Neural crest cell (in vitro differentiated cells): ENCODE measurements around the gene VIT. TPM values are rescaled to one million over a fixed set of nuclear protein-coding genes. Genes with fewer than 3 reads are reported as not detected.

ENCODE experiments used
- DNase-seq: peaks from one replicate; pipeline ENCODE4 v3.0.0; 2021; ENCODE audit warnings: low read depth, mixed read lengths, low spot score
- H3K27ac Mint-ChIP-seq: one replicate; pipeline ENCODE4 v1.8.0; 2021; ENCODE audit warnings: mild to moderate bottlenecking, mixed read lengths; ENCODE audit not compliant: unreplicated experiment
- H3K27me3 Mint-ChIP-seq: 2 replicates; pipeline ENCODE4 v1.8.0; 2021; ENCODE audit warnings: low read depth, mild to moderate bottlenecking, mixed read lengths
- H3K36me3 Mint-ChIP-seq: 2 replicates; pipeline ENCODE4 v1.8.0; 2021; ENCODE audit warnings: low read depth, mild to moderate bottlenecking, mixed read lengths
- H3K4me1 Mint-ChIP-seq: 2 replicates; pipeline ENCODE4 v1.8.0; 2021; ENCODE audit warnings: mixed read lengths
- H3K4me3 Mint-ChIP-seq: one replicate; pipeline ENCODE4 v1.8.0; 2021; ENCODE audit warnings: mild to moderate bottlenecking, mixed read lengths
- H3K9me3 Mint-ChIP-seq: 2 replicates; pipeline ENCODE4 v1.8.0; 2021; ENCODE audit warnings: mixed read lengths
- CTCF ChIP-seq: fragments of 200-600 bp; sonication (generic); conservative IDR thresholded peaks from 2 replicates; pipeline ENCODE4 v1.5.0; 2021; ENCODE audit warnings: antibody characterized with exemption, mild to moderate bottlenecking
- long read RNA-seq: library from polyadenylated mRNA; unstranded; transcript quantifications from one replicate; pipeline ENCODE4 v2.0.0, GENCODE V29; 2020
- total RNA-seq: library from RNA; stranded (reverse); gene quantifications from 2 replicates; pipeline ENCODE4 v1.2.1, GENCODE V29; 2021

VIT gene
- total RNA-seq = not detected in 2 replicates
- long read RNA-seq = 0 reads

GRCh38 chr2:36696533-36696932 lies at the start of gene VIT:
TSS of gene VIT (plus strand) at chr2:36696707. CDS start at chr2:36716371, 19,664 bp downstream.
- H3K27ac Mint-ChIP-seq = no peak within 1 kb of the TSS
- no peak for TF ChIP-seq CTCF
- H3K4me3 Mint-ChIP-seq = no peak within 1 kb of the TSS
- no peaks in the 10 kb centered on the region for H3K27me3 Mint-ChIP-seq
- no peaks in the 10 kb centered on the region for H3K9me3 Mint-ChIP-seq
- DNase-seq = no peak
- H3K36me3 Mint-ChIP-seq = no peaks in the 10 kb centered on the region
- peaks cover 18% of the 10 kb centered on the region for H3K4me1 Mint-ChIP-seq

GRCh38 chr2:36650031-36650829 lies 46.3 kb upstream of the VIT start:
- peaks cover 7% of the 10 kb centered on the region for H3K9me3 Mint-ChIP-seq
- H3K27ac Mint-ChIP-seq = no peak overlapping the region
- DNase-seq = no peak
- no peaks in the 10 kb centered on the region for H3K27me3 Mint-ChIP-seq
- no peak for TF ChIP-seq CTCF
- peaks cover 4% of the 10 kb centered on the region for H3K36me3 Mint-ChIP-seq
- H3K4me3 Mint-ChIP-seq = no peak overlapping the region
- no peaks in the 10 kb centered on the region for H3K4me1 Mint-ChIP-seq

- Mint-ChIP-seq H3K4me1 (no peaks in the 10 kb centered on the region), H3K27ac (no peak overlapping the region), H3K4me3 (no peak overlapping the region), H3K9me3 (peaks cover 2% of the 10 kb centered on the region), H3K27me3 (no peaks in the 10 kb centered on the region), H3K36me3 (no peaks in the 10 kb centered on the region)
- no peak for TF ChIP-seq CTCF
- no peak for DNase-seq
Measured at GRCh38 chr2:36653155-36653554, 43.4 kb upstream of the VIT start.

GRCh38 chr2:36653967-36654694 lies 42.4 kb upstream of the VIT start:
- Mint-ChIP-seq H3K4me1 (no peaks in the 10 kb centered on the region), H3K9me3 (peaks cover 2% of the 10 kb centered on the region), H3K27ac (no peak overlapping the region), H3K36me3 (no peaks in the 10 kb centered on the region), H3K4me3 (no peak overlapping the region), H3K27me3 (no peaks in the 10 kb centered on the region)
- DNase-seq = no peak
- TF ChIP-seq CTCF = no peak

GRCh38 chr2:36655453-36655852 lies 41.1 kb upstream of the VIT start:
- no peak for DNase-seq
- TF ChIP-seq CTCF = no peak

More at GRCh38 chr2:36655453-36655852, 41.1 kb upstream of the VIT start:
- H3K27me3 Mint-ChIP-seq = no peaks in the 10 kb centered on the region
- H3K27ac Mint-ChIP-seq = no peak overlapping the region
- peaks cover 2% of the 10 kb centered on the region for H3K9me3 Mint-ChIP-seq
- H3K4me3 Mint-ChIP-seq = no peak overlapping the region
- H3K4me1 Mint-ChIP-seq = no peaks in the 10 kb centered on the region
- H3K36me3 Mint-ChIP-seq = no peaks in the 10 kb centered on the region
